Nephron (organoid): ENCODE data around the gene ZNF451.

Experiments used
- H3K27ac Mint-ChIP-seq, 3 experiments: 2 replicates each; pipeline ENCODE4 v1.8.0; 2020; ENCODE audit warnings: mixed read lengths in 3 of 3, mild to moderate bottlenecking in 2 of 3, moderate library complexity in 1 of 3
- H3K27me3 Mint-ChIP-seq: 2 replicates; pipeline ENCODE4 v1.8.0; 2021; ENCODE audit warnings: low read depth, mild to moderate bottlenecking, moderate library complexity, mixed read lengths
- H3K36me3 Mint-ChIP-seq: 2 replicates; pipeline ENCODE4 v1.8.0; 2020; ENCODE audit warnings: low read depth, mixed read lengths
- H3K4me1 Mint-ChIP-seq: 2 replicates; pipeline ENCODE4 v1.8.0; 2020; ENCODE audit warnings: mixed read lengths
- H3K4me3 Mint-ChIP-seq, 3 experiments: 2 replicates each; pipeline ENCODE4 v1.8.0; 2020; ENCODE audit warnings: mild to moderate bottlenecking in 3 of 3, mixed read lengths in 3 of 3, moderate library complexity in 2 of 3
- H3K9me3 Mint-ChIP-seq: 2 replicates; pipeline ENCODE4 v1.8.0; 2020; ENCODE audit warnings: mixed read lengths
- CTCF ChIP-seq, 3 experiments: fragments of 200-600 bp; sonication (generic); IDR thresholded peaks; one replicate each; pipeline ENCODE4 v1.5.0; 2021; ENCODE audit warnings: antibody characterized with exemption in 3 of 3; ENCODE audit not compliant: unreplicated experiment in 3 of 3

The ZNF451 gene

GRCh38 chr6:57106990-57107389, 17.0 kb downstream of the ZNF451 start:
- Mint-ChIP-seq H3K36me3 (peaks cover 65% of the 10 kb centered on the region), H3K4me1 (no peaks in the 10 kb centered on the region), H3K4me3 (no peak overlapping the region), H3K9me3 (no peaks in the 10 kb centered on the region), H3K27ac (no peak overlapping the region), H3K27me3 (no peaks in the 10 kb centered on the region)
- no peak for TF ChIP-seq CTCF (IDR thresholded peaks at IDR 0.05; ENCODE audit: unreplicated experiment in 3 of 3)

GRCh38 chr6:57108691-57109090, 18.7 kb downstream of the ZNF451 start:
- peaks cover 57% of the 10 kb centered on the region for H3K36me3 Mint-ChIP-seq
- no peak overlapping the region for H3K4me3 Mint-ChIP-seq

GRCh38 chr6:57109880-57110279, 19.9 kb downstream of the ZNF451 start:
- Mint-ChIP-seq H3K4me1 (no peaks in the 10 kb centered on the region), H3K36me3 (peaks cover 45% of the 10 kb centered on the region), H3K27me3 (no peaks in the 10 kb centered on the region), H3K4me3 (no peak overlapping the region), H3K9me3 (no peaks in the 10 kb centered on the region), H3K27ac (no peak overlapping the region)
- TF ChIP-seq CTCF (IDR thresholded peaks at IDR 0.05; ENCODE audit: unreplicated experiment in 3 of 3), result no peak

More at GRCh38 chr6:57108691-57109090, 18.7 kb downstream of the ZNF451 start:
- Mint-ChIP-seq H3K4me1 (no peaks in the 10 kb centered on the region), H3K9me3 (no peaks in the 10 kb centered on the region), H3K27ac (no peak overlapping the region), H3K27me3 (no peaks in the 10 kb centered on the region)
- no peak for TF ChIP-seq CTCF (IDR thresholded peaks at IDR 0.05; ENCODE audit: unreplicated experiment in 3 of 3)

GRCh38 chr6:57113105-57113504, 23.1 kb downstream of the ZNF451 start:
- Mint-ChIP-seq H3K36me3 (peaks cover 43% of the 10 kb centered on the region), H3K27ac (no peak overlapping the region), H3K27me3 (no peaks in the 10 kb centered on the region), H3K4me1 (no peaks in the 10 kb centered on the region), H3K4me3 (no peak overlapping the region), H3K9me3 (no peaks in the 10 kb centered on the region)
- TF ChIP-seq CTCF (IDR thresholded peaks at IDR 0.05; ENCODE audit: unreplicated experiment in 3 of 3), result no peak

- Mint-ChIP-seq H3K9me3 (peaks cover 9% of the 10 kb centered on the region), H3K4me3 (no peak overlapping the region), H3K4me1 (no peaks in the 10 kb centered on the region), H3K27ac (no peak overlapping the region), H3K36me3 (peaks cover 54% of the 10 kb centered on the region), H3K27me3 (no peaks in the 10 kb centered on the region)
- TF ChIP-seq CTCF (IDR thresholded peaks at IDR 0.05; ENCODE audit: unreplicated experiment in 3 of 3), result no peak
Measured at GRCh38 chr6:57116776-57117175, 26.8 kb downstream of the ZNF451 start.

- Mint-ChIP-seq H3K27ac (no peak overlapping the region), H3K36me3 (peaks cover 58% of the 10 kb centered on the region), H3K4me1 (no peaks in the 10 kb centered on the region), H3K4me3 (no peak overlapping the region), H3K9me3 (peaks cover 16% of the 10 kb centered on the region), H3K27me3 (no peaks in the 10 kb centered on the region)
- TF ChIP-seq CTCF (IDR thresholded peaks at IDR 0.05; ENCODE audit: unreplicated experiment in 3 of 3), result no peak
Measured at GRCh38 chr6:57117796-57118195, 27.8 kb downstream of the ZNF451 start.
